Activated CD4-positive, CD25-positive, alpha-beta regulatory T cell treated with anti-CD3 and anti-CD28 coated beads, Interleukin-2, amount 50 U/mL, for 72 hours (primary cell): Measurements from ENCODE around the gene CMTR1.
"Not testable (repeated sequence)": the region's sequence is repeated elsewhere in the genome, so short reads cannot be mapped to it uniquely, and the experiment has no call there.

Experiments used
- DNase-seq: peaks from one replicate; pipeline ENCODE4 v3.0.0; 2021

Gene CMTR1

DNA sequence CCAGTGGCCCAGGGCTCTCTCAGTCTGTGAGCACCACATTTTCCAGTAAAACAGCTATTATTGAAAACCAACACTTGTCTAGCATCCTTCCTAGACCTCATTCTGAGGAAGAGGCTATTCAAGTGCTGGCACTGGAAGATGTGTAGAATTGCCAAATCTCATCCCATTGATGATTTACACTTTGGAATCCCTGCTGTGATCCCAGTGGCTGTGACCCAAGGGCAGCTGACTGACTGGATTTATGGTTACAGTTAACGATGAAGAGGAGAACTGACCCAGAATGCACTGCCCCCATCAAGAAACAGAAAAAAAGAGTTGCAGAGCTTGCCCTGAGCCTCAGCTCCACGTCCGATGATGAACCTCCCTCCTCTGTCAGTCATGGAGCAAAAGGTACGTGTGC, 2.4 kb downstream of the CMTR1 start:
- DNase-seq: no peak

DNA sequence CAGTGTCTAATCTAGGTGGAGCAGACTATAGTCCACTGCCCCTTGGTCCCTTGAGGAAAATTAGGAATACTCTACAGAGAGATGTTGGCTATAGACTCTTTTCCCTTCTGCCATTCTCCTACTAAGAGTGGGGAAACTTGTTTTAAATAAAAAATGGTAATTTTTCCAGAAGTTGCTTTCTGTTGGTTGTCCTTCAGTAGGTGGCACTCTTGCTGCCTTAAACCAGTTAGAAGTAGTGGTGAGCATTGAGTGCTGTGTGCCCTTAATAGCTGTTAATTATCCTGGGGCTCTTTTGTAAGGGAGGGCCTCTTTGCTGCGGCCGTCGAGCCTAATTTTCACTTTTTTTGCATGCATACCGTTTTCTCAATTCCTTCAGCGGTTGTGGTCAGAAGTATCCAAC, 2.8 kb downstream of the CMTR1 start:
- DNase-seq: no peak

DNA sequence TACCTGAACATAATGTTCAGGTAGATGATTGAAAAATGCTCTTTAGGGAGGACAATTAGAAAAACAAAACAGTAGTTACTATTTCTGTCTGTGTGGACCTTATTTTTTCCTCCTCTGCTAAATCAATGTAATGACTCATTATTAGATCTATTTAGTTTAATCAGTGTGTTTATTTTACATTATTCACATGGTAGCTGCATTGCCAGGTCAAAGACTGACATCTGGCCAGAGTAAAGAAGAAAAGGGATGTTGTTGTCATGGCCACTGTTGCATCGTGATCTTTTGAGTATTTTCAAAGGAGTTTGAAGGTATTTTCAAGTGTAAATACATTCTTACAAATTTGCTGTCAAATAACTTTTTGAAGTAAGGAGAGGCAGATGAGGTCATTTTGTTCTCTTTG, 5.9 kb downstream of the CMTR1 start:
- no peak for DNase-seq

DNA sequence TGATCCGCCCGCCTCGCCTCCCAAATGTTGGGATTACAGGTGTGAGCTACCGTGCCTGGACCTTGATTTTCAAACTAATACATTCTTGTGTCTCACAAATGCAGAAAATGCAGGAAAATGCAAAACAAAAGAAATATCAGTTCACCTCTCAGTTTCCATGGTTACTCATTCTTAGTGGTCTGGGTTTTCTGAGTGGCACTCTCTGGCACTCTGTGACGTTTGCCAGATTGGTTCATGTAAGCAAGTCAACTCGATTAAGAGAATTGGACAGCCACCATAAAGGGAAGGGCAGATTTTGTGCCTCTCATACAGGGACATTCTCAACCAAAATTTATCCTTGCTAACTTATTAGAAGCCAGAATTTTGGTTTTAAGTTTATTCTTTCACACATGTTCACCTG, 8.6 kb downstream of the CMTR1 start:
- no peak for DNase-seq

DNA sequence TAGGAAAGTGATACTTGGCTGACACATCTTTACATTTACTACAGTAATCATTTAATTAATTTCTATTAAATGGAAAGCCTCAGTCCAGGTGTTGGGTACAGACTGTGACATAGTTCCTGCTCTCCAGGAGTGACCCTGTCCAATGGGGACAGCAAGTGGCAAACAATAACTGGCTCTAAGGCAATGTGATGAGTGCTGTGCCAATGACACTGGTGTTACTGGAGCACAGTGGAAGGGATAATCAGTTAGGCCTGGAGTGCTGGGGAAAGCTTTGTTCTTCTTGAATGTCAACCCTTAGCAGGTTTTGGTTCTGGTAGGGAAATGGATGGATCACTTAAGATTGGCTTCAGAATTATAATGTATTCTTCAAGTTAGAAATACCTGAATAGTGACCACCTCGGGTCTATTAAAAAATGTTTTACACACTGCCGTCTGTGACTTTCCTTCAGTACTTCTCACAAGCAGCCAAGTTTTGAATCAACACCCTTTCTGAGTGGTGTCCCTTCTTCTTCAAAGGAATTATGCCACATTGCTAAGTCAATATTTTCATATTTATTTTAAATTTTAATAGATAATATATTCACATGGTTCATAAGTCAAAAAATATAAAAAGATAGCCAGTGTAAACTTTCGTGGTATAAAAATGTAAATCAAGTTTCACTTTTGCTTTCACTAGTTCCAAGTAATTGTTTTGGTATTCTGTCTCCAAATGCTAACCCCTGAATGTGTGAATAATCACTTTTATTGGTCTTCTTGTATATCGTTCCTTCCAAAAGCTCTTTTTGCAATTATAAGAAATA, 9.6 kb downstream of the CMTR1 start:
- no peak for DNase-seq

DNA sequence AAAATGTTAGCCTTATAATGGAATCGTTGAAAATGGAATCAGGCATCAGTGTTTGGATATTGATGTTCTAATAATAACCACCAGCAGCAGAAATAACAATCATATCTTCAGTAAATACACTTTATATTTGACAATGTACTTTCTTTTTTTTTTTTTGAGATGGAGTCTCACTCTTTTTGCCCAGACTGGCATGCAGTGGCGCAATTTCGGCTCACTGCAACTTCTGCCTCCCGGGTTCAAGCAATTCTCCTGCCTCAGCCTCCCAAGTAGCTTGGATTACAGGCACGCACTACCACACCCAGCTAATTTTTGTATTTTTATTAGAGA, 10.2 kb downstream of the CMTR1 start:
- DNase-seq: not testable (repeated sequence)

GRCh38 chr6:37449984-37450383, 17.0 kb downstream of the CMTR1 start:
- no peak for DNase-seq

- DNase-seq: no peak
Measured at GRCh38 chr6:37451441-37452193, 18.6 kb downstream of the CMTR1 start.

DNA sequence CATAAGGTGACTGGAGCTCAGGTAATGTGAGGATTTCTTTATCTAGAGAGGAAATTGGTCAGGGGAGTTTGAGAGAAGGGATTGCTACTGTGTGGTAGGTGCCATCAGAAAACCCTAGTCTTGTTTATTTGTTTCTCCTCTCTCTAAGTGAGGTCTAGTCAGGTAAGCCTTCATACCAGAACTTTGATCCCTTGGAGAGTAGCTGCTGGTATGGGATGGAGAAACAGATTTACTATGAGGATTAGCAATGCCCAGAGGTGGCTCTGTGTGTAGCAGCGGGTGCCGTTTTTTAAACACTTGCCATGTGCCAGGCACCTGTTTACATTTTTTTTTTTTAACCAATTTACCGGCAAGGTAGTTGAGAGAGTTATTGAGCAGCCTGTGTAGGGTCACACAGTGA, 19.5 kb downstream of the CMTR1 start:
- no peak for DNase-seq

- DNase-seq: no peak
Measured at GRCh38 chr6:37454420-37455140, 21.6 kb downstream of the CMTR1 start.

- no peak for DNase-seq
Measured at GRCh38 chr6:37456126-37456525, 23.1 kb downstream of the CMTR1 start.

- no peak for DNase-seq
Measured at GRCh38 chr6:37456816-37457560, 24.0 kb downstream of the CMTR1 start.

DNA sequence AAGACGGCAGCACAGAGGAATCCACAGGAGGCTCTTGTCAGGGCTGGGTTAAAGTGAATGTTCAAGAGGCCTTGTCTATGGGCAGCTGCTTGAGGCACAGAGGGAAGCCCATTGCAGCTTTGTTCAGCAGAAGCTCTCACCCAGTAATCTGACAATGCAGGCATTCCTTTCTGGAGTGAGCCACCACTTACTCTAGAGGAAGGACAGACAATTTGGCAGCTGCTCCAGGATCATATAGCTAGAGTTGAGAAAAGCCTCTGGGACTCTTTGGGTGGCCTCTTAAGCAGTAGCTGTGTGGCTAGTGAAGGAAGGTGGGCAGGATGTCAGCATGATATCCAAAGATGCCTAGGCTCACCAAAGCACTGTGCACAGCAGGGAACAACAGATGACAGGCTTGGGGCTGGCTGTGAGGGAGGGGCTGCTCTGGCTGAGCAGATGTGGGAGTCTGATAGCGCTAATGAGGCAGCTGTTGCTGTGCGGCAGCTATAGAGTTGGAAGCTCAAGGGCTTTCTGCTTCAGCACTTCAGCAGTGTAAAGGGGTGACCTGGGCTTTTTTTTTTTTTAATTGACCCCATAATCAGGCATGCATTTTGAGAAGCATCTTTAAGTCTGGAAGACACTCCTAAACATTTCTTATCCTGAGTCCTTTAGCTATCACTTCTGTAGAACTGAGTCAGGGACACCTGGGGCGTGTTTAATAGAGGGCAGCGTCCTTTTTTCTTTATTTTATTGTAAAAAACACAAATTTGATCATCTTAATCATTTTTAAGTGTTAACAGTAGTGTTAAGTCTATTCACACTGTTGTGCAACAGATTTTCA, 27.2 kb downstream of the CMTR1 start:
- no peak for DNase-seq

GRCh38 chr6:37460805-37461204, 27.8 kb downstream of the CMTR1 start:
- no peak for DNase-seq

DNA sequence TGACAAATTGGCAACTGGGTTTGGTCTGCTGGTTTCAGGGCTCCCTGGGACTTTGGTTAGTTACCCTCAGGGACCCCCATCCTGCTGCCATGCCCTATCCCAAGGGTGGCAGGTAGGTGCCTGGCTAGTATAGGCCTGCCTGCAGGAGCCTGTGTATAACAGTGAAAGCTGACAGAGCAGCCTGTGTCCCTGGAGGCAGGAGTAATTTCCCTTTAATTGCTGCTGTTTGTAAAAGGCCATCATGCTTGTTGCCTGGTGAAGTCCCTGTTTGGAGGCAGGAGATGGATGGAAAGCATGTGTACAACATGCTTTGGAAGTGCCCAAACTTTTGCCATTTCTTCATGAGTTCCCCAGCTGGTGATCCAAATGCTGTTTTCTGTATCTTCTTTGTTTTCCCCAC, 30.1 kb downstream of the CMTR1 start:
- DNase-seq: no peak

DNA sequence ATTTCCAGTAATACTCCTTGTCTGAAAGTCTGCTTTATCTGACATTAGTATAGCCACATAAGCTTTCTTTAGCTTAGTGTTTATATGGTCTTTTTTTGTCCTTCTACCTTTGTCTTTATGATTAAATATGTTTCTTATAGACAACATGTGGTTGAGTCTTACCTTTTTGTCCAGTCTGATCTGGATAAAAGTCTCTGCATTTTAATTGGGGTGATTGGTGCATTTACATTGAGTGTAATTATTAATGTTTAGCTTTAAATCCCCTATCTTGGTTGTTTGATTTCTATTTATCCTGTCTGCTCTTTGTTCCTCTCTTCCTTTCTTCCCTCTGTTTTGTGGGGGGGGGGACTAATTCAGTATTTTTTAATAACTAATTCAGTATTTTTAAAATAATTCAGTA, 34.7 kb downstream of the CMTR1 start:
- DNase-seq: no peak

GRCh38 chr6:37473364-37474095, 40.5 kb downstream of the CMTR1 start:
- DNase-seq: no peak

DNA sequence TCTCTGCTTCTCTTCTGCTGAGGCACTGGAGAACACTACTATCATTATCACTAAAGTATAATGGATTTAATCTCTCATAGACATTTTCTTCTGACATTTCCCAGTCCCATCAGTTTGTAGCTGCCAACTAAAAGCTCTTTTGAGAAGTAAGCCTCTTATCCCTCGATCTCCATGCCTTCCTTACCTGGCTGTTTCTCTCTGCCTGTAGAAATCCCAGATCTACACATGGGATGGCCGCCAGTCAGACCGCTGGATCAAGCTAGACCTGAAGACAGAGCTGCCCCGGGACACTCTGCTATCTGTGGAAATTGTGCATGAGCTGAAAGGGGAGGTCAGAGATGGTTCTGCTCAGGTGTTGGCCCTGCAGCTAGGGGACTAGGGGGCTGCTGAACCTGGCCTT, 41.3 kb downstream of the CMTR1 start:
- no peak for DNase-seq

DNA sequence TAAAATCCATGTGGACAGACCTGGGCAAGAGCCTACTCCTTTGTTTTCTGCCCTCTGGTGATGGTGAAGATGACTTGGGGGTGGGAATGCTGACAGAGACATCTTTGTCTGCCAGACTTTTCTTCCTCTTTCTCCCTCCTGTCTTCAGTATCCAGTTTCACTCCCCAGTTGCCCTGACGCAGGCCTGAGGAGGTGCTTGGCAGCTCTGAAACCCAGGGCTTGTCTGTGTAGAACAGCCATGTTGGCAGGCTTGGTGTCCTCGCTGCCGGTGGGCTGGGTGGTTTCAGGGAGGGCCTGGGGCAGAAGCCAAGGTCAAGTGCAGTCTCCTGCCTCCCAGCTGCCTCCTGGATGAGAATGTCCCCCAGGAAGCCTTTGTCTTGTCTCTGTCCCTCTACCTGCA, 44.2 kb downstream of the CMTR1 start:
- no peak for DNase-seq

- no peak for DNase-seq
Measured at GRCh38 chr6:37477656-37478435, 44.8 kb downstream of the CMTR1 start.

GRCh38 chr6:37478827-37479226, 45.8 kb downstream of the CMTR1 start:
- no peak for DNase-seq
